Left renal cortex interstitium (tissue), 4 donors: Measurements from ENCODE around the gene E2F1. TPM values are rescaled to one million over a fixed set of nuclear protein-coding genes. Genes with fewer than 3 reads are reported as not detected.
"Not testable (repeated sequence)": the region's sequence is repeated elsewhere in the genome, so short reads cannot be mapped to it uniquely, and the experiment has no call there.

ENCODE experiments used
- DNase-seq, 4 donors: peaks; one replicate each; pipeline ENCODE4 v3.0.0-alpha.2; 2013; ENCODE audit warnings: low read depth in 4 of 4, low spot score in 2 of 4, missing footprints in 1 of 4
- polyA plus RNA-seq, 4 donors: library from polyadenylated mRNA; unstranded; fragments of 120-200 nt; gene quantifications; one replicate each; pipeline ENCODE4 v1.2.1, GENCODE V29; 2013; ENCODE audit not compliant: insufficient read length in 4 of 4

The E2F1 gene
- polyA plus RNA-seq, 4 donors = 10.5 to 16.1 (median 13.7) TPM

DNA sequence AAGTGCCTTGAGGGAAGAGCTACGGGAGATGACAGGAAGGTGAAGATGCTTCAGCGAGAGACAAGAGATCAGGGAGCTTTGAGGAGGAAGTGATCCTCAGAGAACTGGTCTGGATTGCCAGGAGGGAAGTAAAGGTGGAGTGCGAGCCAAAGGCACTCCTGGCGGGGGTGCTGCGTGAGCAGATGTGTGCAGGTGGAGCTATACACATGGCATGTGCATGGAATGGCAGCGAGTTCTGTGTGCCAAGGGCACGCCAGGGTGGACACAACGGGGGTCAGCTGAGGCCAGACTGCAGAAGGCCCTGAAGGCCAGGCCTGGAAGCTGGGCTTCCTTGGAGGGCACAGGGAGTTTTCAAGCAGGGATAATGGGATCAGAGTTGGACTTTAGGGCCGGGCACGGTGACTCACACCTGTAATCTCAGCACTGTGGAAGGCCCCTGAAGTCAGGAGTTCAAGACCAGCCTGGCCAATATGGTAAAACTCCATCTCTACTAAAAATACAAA lies 27.7 kb upstream of the E2F1 start:
- no peak for DNase-seq

GRCh38 chr20:33711446-33711738 lies 25.2 kb upstream of the E2F1 start:
- DNase-seq = no peak

DNA sequence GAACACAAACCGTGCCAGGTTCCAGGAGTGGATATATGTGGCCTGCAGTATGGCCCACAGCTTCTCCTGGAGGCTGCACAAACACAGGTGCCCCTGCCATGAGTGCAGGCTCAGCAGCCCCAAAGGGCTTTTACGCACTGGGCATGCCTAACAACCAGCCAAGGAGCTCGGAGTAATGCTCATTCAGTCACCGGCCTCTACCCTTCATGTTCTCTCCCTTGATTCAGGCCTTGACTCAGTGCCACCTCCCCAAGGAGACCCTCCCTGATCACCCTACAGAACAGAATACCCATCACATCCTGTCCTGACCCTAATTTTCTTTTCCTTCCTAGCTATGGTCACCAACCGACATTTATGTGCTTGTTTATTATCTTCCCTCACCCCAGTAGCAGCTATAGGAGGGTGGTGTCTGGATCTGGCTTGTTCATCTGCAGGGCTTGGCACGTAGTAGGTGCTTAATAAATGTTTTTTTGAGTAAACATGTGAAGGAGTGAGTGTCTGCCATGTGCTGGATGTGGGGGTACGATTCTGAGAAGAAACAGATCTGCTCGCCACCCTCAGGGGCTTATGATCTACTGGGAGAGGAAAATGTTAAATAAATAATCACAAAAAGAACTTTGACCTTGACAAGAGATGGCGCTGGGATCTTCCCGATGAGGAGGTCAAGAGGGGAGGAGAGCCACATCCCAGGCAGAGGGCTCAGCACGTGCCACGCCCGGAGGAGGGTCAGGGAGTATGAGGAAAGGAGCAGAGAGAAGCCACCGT lies 24.7 kb upstream of the E2F1 start:
- no peak for DNase-seq

DNA sequence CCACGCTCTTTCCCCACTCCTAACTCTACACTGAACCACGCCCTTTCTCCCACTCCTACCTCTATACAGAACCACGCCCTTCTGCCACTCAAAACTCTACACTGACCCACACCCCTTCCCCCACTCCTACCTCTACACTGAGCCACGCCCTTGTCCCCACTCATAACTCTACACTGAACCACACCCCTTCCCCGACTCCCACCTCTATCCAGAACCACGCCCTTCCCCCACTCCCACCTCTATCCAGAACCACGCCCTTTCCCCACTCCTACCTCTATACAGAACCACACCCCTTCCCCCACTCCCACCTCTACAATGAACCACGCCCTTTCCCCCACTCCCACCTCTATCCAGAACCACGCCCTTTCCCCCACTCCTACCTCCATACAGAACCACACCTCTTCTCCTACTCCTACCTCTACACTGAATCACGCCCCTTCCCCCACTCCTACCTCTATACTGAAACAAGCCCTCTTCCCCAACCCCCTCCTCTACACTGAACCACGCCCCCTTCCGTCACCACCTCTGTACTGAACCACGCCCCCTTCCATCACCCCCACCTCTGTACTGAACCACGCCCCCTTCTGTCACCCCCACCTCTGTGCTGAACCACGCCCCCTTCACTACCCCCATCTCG lies 23.8 kb upstream of the E2F1 start:
- DNase-seq = no peak

GRCh38 chr20:33709398-33709797 lies 23.2 kb upstream of the E2F1 start:
- DNase-seq = no peak

- DNase-seq = no peak
These were observed 21.5 kb upstream of the E2F1 start for GRCh38 chr20:33707668-33708067.

- DNase-seq = no peak
These were observed 18.2 kb upstream of the E2F1 start for GRCh38 chr20:33704197-33704924.

GRCh38 chr20:33703498-33704137 lies 17.4 kb upstream of the E2F1 start:
- no peak for DNase-seq

- no peak for DNase-seq
These were observed 16.7 kb upstream of the E2F1 start for GRCh38 chr20:33702861-33703260.

- DNase-seq = no peak
These were observed 15.7 kb upstream of the E2F1 start for GRCh38 chr20:33701629-33702450.

DNA sequence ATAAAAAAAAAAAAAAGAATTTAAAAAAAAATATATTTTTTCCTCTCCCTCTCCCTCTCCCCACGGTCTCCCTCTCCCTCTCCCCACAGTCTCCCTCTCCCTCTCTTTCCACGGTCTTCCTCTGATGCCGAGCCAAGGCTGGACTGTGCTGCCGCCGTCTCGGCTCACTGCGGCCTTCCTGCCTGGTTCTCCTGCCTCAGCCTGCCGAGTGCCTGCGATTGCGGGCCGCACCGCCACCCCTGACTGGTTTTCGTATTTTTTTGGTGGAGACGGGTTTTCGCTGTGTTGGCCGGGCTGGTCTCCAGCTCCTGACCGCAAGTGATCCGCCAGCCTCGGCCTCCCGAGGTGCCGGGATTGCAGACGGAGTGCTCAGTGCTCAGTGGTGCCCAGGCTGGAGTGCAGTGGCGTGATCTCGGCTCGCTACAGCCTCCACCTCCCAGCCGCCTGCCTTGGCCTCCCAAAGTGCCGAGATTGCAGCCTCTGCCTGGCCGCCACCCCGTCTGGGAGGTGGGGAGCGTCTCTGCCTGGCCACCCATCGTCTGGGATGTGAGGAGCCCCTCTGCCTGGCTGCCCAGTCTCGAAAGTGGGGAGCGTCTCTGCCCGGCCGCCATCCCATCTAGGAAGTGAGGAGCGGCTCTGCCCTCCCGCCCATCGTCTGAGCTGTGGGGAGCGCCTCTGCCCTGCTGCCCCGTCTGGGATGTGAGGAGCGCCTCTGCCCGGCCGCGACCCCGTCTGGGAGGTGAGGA lies 14.7 kb upstream of the E2F1 start:
- DNase-seq = not testable (repeated sequence)

GRCh38 chr20:33698966-33699365 lies 12.8 kb upstream of the E2F1 start:
- DNase-seq = not testable (repeated sequence)

DNA sequence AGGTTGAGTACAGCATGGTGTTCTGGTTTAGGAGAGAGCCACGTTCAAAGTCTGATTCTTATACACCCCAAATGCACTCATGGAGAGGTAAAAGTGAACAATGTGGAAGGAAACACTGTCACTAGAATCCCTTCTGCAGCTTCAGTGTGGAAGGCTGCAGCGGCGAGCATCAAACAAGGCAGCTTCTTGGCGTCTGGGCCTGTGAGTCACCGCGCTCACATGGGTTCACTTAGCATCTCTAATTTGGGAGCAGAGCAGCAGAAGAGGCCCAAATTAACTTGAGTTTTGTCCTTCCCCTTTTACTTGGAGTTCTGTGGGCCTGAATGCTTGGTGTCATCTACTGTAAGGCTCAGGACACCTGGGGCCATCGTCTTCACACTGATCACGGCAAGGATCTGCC lies 10.9 kb upstream of the E2F1 start:
- DNase-seq = no peak

- no peak for DNase-seq
These were observed 10.3 kb upstream of the E2F1 start for GRCh38 chr20:33696448-33696847.

DNA sequence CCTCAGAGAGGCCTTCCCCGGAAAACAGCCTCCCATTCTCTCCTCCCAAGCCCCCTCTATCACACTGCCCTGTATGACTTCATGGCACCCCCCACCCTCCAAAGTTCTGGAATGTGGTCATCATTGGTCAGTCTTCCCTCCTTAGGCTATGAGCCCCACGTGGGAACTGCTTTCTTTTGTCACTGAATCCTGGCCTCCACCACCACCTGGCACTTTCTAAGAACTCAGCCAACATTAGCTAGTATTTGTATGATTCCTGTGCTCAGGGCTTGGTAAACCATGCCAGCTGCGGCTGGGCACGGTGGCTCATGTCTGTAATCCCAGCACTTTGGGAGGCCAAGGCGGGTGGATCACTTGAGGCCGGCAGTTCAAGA lies 8.4 kb upstream of the E2F1 start:
- DNase-seq = no peak

DNA sequence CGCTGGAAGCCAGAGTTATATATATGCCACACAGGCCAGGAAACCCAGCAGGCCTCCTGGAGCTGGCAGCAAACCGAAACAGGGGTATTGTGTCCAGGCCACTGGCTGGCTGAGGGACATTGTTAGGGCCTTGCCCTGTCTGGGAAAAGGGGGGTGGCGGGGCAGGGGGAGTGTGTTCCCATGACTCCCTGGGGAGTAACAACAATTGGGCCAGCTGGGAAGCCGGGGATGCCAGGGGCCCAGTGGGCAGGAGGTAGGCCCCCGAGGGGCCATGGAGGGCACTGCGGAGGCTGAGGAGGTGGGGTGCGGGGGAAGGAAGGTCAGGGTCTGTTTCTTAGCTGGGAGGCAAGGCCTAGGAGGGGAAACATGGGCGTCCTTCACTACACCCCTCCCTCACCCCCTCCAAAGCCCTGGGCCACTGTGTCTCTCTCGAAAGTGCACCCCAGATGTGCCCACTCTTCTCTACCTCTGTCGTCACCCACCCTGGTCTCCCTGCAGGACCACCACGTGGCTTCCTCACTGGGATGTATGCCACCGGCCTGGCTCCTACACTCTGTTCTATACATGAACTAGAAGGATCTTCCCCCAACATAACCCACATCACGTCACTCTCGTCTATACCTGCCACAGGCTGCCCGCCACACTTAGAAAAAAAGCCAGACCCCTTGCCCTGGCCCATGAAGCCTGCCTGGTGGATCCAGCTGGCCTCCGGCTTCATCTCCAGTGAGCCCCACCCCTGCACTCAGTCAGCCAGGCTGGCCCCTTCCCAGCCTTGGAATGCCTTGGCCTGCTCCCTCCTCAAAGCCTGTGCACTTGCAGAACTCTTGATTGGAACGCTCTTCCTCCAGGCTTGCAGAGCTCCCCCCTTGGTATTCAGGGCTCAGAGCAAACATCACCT lies 7.8 kb upstream of the E2F1 start:
- no peak for DNase-seq

GRCh38 chr20:33693289-33693688 lies 7.1 kb upstream of the E2F1 start:
- no peak for DNase-seq

DNA sequence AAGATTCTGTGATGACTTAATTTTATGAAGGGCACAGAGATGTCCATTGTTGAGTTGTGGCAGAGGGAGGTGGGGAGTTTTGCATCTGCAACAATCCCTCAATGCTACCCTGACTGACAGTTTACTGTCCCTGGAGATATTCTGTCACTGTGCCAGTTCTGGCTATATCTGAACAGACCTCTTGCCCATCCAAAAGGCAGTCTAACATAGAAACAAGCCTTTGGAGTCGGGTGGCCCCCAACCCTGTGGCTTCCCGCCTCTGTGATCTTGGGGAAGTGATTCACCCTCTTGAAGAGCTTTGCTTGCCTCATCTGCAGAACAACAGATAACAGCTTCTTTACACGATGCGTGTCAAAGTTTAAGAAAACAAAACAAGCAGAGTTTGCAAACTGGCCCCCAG lies 3.8 kb upstream of the E2F1 start:
- DNase-seq = no peak

GRCh38 chr20:33689493-33689892 lies 3.3 kb upstream of the E2F1 start:
- no peak for DNase-seq
